HepG2 (cell line): Measurements from ENCODE around the gene NCF4.

ENCODE experiments used
- BCL6 ChIP-seq: IDR thresholded peaks from 2 replicates; pipeline ENCODE4 v1.6.1; 2016; ENCODE audit warnings: missing genetic modification reagents, missing compliant biosample characterization
- CTCF ChIP-seq: sonication (generic); formaldehyde crosslinking; IDR thresholded peaks from 2 replicates; pipeline ENCODE4 v1.5.0; 2020; ENCODE audit warnings: mild to moderate bottlenecking, missing genetic modification reagents, moderate library complexity
- ELF1 ChIP-seq: sonication (generic); formaldehyde crosslinking; IDR thresholded peaks from 2 replicates; pipeline ENCODE4 v1.4.0; 2020; ENCODE audit warnings: missing genetic modification reagents
- EZH2 ChIP-seq: conservative IDR thresholded peaks from 2 replicates; pipeline ENCODE4 v1.6.1; 2012; ENCODE audit warnings: mild to moderate bottlenecking, low read depth, low read length, moderate library complexity
- FOXJ3 ChIP-seq: sonication (generic); formaldehyde crosslinking; IDR thresholded peaks from 2 replicates; pipeline ENCODE4 v1.4.0; 2020; ENCODE audit warnings: missing genetic modification reagents, mild to moderate bottlenecking, borderline replicate concordance
- HDAC6 ChIP-seq: fragments of 200-600 bp; sonication (generic); IDR thresholded peaks from 2 replicates; pipeline ENCODE4 v1.7.0; 2017; ENCODE audit warnings: mild to moderate bottlenecking, antibody characterized with exemption, low read length, low read depth
- HNRNPL ChIP-seq: fragments of 200-400 bp; formaldehyde crosslinking; IDR thresholded peaks from 2 replicates; pipeline ENCODE4 v1.6.1; 2017; ENCODE audit warnings: mild to moderate bottlenecking, low read depth, low read length
- NR2F1 ChIP-seq, 2 experiments: fragments of 450-650 bp in 1 of 2; formaldehyde crosslinking in 1 of 2; IDR thresholded peaks; 2 replicates each; pipeline versions ENCODE4 v1.5.0 to v1.6.1; 2016 to 2020; ENCODE audit warnings: mild to moderate bottlenecking in 1 of 2, missing compliant biosample characterization in 1 of 2, missing genetic modification reagents in 1 of 2, moderate library complexity in 1 of 2
- NR2F6 ChIP-seq, 2 experiments: IDR thresholded peaks; 2 replicates each; pipeline ENCODE4 v1.6.1; 2016; ENCODE audit warnings: antibody characterized with exemption in 1 of 2, mild to moderate bottlenecking in 1 of 2
- RNF2 ChIP-seq: fragments of 450-650 bp; conservative IDR thresholded peaks from 2 replicates; pipeline ENCODE4 v1.6.1; 2016; ENCODE audit warnings: low read depth
- SIN3A ChIP-seq: IDR thresholded peaks from 2 replicates; pipeline ENCODE4 v1.6.1; 2011; ENCODE audit warnings: low read depth, mild to moderate bottlenecking, control low read depth, low read length, borderline replicate concordance
- TAF15 ChIP-seq: fragments of 200-400 bp; formaldehyde crosslinking; IDR thresholded peaks from one replicate; pipeline ENCODE4 v1.6.1; 2018; ENCODE audit warnings: mild to moderate bottlenecking, low read depth, low read length; ENCODE audit not compliant: poor library complexity, severe bottlenecking
- TF ChIP-seq, protein P1 (sequence below): sonication (generic); formaldehyde crosslinking; IDR thresholded peaks from 2 replicates; pipeline ENCODE4 v1.4.0; 2020; ENCODE audit warnings: missing genetic modification reagents, borderline replicate concordance
- TF ChIP-seq, protein P2 (sequence below): sonication (generic); formaldehyde crosslinking; IDR thresholded peaks from 2 replicates; pipeline ENCODE4 v1.5.0; 2020; ENCODE audit warnings: missing genetic modification reagents

DNA sequence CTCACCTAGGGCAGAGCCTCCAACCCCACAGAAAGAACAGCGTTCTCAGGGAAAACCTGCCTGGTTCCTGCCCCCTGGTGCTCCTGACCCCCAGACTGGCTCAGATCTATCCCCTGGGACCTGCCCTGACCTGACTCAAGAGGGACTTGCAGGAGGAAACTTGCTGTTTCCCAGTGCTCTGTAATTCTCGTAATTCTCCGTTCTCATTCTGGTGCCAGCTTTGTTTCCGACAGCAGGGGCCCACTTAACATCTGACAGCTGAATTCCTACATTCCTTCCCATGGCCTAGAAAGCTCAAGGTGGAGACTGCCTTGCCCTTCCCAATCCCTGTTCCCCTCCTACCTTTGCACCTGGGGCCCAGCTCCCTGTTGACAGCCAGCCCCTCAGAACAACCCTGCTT lies 40.1 kb downstream of the NCF4 start:
- no peak for TF ChIP-seq SIN3A
- no peak for TF ChIP-seq HDAC6
- TF ChIP-seq EZH2: no peak
- TF ChIP-seq ELF1: no peak
- no peak for TF ChIP-seq HNRNPL
- no peak for TF ChIP-seq CTCF
- TF ChIP-seq RNF2: no peak
- TF ChIP-seq NR2F1 (CRISPR knock-in tag; IDR thresholded peaks at IDR 0.05): no peak
- TF ChIP-seq, protein P1, sequence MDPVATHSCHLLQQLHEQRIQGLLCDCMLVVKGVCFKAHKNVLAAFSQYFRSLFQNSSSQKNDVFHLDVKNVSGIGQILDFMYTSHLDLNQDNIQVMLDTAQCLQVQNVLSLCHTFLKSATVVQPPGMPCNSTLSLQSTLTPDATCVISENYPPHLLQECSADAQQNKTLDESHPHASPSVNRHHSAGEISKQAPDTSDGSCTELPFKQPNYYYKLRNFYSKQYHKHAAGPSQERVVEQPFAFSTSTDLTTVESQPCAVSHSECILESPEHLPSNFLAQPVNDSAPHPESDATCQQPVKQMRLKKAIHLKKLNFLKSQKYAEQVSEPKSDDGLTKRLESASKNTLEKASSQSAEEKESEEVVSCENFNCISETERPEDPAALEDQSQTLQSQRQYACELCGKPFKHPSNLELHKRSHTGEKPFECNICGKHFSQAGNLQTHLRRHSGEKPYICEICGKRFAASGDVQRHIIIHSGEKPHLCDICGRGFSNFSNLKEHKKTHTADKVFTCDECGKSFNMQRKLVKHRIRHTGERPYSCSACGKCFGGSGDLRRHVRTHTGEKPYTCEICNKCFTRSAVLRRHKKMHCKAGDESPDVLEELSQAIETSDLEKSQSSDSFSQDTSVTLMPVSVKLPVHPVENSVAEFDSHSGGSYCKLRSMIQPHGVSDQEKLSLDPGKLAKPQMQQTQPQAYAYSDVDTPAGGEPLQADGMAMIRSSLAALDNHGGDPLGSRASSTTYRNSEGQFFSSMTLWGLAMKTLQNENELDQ (CRISPR knock-in tag): no peak
- TF ChIP-seq BCL6: no peak
- TF ChIP-seq, protein P2, sequence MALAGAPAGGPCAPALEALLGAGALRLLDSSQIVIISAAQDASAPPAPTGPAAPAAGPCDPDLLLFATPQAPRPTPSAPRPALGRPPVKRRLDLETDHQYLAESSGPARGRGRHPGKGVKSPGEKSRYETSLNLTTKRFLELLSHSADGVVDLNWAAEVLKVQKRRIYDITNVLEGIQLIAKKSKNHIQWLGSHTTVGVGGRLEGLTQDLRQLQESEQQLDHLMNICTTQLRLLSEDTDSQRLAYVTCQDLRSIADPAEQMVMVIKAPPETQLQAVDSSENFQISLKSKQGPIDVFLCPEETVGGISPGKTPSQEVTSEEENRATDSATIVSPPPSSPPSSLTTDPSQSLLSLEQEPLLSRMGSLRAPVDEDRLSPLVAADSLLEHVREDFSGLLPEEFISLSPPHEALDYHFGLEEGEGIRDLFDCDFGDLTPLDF (CRISPR knock-in tag): no peak
- TF ChIP-seq TAF15: no peak
- TF ChIP-seq NR2F6 (IDR thresholded peaks at IDR 0.05): no peak
- TF ChIP-seq NR2F6 (CRISPR knock-in tag; IDR thresholded peaks at IDR 0.05): no peak
- no peak for TF ChIP-seq FOXJ3 (CRISPR knock-in tag)
